ENCODE measurements around the gene BRD3. TPM values are rescaled to one million over a fixed set of nuclear protein-coding genes. Genes with fewer than 3 reads are reported as not detected.

The BRD3 gene
- total RNA-seq, 1 donor from 2014 or later, result 38.4 TPM

DNA sequence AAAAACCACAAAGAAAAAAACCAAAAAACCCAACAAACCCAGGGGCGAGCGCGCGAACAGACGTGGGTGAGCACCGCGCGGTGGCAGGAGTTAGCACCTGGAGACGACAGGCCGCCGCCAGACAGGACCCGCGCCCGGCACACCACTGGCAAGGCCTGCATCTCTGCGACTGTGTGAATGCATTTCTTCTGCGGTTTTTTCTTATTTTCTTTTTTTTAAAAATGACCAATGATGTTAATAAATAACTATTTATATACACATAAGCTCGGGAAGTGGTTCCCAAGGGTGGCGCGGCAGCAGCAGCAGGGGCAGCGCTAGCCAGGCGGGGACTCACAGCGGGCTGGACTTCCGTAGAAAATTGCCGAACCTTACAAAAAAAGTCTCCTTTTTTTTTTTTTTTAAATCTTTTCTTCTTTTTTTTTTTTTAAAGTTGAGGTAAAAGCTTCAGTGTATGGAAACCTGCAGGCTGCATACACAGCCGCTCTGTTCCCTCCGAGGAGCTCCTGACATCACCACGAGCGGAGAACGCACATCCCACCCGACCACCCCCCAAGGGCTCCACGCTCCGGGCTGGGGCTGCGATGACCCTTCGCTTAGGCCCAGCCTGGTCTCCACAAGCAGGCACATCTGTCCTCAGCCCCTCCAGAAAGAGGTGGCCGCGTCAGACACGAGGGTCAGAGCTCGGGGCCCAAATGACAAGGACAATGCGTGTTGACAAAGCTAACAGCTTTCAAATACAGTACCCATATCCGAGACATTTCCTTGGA is 35.2 kb downstream of the BRD3 start:
- Histone ChIP-seq H3K9me3 (no peaks in the 10 kb centered on the region), H3K27me3 (no peaks in the 10 kb centered on the region), H3K4me1 (no peaks in the 10 kb centered on the region), H3K27ac (no peak overlapping the region), H3K36me3 (peaks cover 69% of the 10 kb centered on the region), H3K4me3 (no peak overlapping the region)
- intact Hi-C loops (cut with DNase I), result no loop called here
- DNase-seq, result no peak
- TF ChIP-seq, protein P1, sequence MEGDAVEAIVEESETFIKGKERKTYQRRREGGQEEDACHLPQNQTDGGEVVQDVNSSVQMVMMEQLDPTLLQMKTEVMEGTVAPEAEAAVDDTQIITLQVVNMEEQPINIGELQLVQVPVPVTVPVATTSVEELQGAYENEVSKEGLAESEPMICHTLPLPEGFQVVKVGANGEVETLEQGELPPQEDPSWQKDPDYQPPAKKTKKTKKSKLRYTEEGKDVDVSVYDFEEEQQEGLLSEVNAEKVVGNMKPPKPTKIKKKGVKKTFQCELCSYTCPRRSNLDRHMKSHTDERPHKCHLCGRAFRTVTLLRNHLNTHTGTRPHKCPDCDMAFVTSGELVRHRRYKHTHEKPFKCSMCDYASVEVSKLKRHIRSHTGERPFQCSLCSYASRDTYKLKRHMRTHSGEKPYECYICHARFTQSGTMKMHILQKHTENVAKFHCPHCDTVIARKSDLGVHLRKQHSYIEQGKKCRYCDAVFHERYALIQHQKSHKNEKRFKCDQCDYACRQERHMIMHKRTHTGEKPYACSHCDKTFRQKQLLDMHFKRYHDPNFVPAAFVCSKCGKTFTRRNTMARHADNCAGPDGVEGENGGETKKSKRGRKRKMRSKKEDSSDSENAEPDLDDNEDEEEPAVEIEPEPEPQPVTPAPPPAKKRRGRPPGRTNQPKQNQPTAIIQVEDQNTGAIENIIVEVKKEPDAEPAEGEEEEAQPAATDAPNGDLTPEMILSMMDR (IDR thresholded peaks at IDR 0.05), result no peak
- ATAC-seq, result no peak

DNA sequence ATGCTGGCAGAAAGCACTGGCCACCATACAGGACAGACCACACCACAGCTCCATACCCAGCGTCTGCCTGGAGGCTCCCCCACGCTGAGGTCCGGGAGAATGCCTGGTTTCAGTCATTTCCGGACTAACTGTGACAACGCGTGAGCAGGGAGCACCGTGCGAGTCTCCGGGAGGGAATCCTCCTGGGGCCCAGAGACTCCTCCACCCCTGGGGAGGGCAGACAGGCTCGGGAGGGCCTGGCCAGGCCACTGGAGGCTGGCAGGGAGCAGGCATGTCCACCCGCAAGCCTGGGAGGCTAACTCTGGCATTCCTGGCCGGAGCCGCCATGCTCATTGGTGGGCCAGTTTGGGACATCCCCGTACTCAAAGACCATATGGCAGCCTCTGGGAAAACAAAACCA is 36.0 kb downstream of the BRD3 start:
- Histone ChIP-seq H3K36me3 (peaks cover 68% of the 10 kb centered on the region), H3K4me3 (no peak overlapping the region), H3K4me1 (no peaks in the 10 kb centered on the region), H3K9me3 (no peaks in the 10 kb centered on the region), H3K27ac (no peak overlapping the region), H3K27me3 (no peaks in the 10 kb centered on the region)
- TF ChIP-seq, protein P1 (IDR thresholded peaks at IDR 0.05), result no peak
- DNase-seq (no peak), ATAC-seq (no peak)
- intact Hi-C loops (cut with DNase I), result no loop called here

DNA sequence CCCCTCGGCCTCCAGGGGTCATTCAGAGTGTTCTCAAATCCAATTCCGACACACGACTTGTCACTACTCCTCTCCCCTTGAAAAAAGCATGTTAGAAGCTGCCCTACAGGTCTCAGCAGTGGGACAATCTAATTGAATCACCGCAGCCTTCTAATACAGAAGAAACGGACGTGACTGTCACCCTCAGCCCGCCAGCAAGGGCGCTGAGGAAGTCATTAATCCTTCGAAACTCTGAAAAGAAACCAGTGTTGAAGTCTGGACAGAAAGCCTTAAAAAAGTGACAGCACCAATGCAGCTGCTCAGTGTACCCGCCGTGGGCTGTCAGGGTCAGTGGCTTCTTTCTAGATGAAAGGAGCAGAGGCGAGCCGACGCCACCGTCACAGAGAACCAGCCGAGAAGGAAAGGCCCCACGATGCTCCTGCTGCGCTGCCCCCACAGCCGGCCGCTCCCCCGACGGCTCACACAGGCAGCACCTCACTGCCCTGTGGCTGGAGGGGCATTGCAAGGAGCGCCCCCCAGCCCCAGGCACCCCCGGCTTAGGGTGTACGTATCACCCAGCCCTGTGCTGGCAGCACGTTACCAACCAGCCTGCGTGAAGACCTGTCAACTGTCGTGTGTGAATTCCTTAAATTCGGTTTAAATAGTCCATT is 36.9 kb downstream of the BRD3 start:
- TF ChIP-seq, protein P1 (IDR thresholded peaks at IDR 0.05), result no peak
- H3K36me3 ChIP-seq, result peaks cover 59% of the 10 kb centered on the region
- DNase-seq, result no peak
- peaks cover 5% of the 10 kb centered on the region for H3K4me1 ChIP-seq
- H3K27ac ChIP-seq, result no peak overlapping the region
- no peak overlapping the region for H3K4me3 ChIP-seq
- ATAC-seq, result no peak
- no peaks in the 10 kb centered on the region for H3K9me3 ChIP-seq
- intact Hi-C loops (cut with DNase I), result no loop called here
- H3K27me3 ChIP-seq, result no peaks in the 10 kb centered on the region

DNA sequence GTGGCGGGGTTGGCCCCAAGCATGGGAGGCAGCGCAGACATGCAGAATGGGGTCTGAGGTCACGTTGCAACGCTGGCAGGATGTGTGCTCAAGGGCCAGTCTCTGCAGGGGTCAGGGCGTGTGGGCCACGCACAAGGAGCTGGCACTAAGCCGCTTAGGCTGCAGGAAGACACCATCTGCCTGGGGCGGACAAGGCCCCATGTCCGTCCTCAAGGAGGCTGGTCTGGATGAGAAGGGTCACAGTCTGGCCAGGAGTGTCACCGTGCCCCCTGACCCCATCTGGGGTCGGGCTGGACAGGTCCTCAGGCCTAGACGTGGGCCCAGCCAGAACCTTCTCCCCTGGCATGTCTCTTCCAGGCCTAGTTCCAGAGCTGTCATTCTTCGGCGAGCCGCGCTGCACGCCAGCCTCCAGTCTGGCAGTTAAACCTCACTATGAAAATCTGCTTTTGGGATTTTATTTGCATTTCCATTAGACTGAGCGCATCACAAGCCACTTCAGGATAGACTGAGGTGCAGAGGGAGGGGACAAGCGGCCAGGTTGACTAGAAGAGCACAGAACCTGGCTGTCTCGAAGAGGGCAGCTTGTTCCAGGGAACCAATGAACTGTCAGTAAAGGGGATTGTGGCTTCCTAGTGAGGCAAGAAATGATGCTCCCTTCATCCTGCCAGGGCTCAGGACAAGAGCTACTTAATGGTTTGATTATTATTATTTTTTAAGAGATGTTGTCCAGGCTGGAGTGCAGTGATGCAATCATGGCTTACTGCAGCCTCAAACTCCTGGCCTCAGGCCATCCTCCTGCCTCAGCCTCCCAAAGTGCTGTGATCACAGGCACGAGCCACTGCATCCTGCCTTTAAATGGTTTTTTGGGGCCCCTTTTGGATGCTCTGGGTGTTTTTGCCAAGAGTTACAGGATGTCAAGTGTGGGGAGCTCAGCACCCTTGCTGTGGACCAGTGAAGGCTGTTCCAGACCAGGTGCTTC is 38.3 kb downstream of the BRD3 start:
- H3K27me3 ChIP-seq, result no peaks in the 10 kb centered on the region
- H3K4me1 ChIP-seq, result peaks cover 8% of the 10 kb centered on the region
- no peak overlapping the region for H3K4me3 ChIP-seq
- no peaks in the 10 kb centered on the region for H3K9me3 ChIP-seq
- no peak overlapping the region for H3K27ac ChIP-seq
- peaks cover 45% of the 10 kb centered on the region for H3K36me3 ChIP-seq
- DNase-seq (no peak), ATAC-seq (no peak)
- intact Hi-C loops (cut with DNase I), result no loop called here
- TF ChIP-seq, protein P1 (IDR thresholded peaks at IDR 0.05), result no peak

DNA sequence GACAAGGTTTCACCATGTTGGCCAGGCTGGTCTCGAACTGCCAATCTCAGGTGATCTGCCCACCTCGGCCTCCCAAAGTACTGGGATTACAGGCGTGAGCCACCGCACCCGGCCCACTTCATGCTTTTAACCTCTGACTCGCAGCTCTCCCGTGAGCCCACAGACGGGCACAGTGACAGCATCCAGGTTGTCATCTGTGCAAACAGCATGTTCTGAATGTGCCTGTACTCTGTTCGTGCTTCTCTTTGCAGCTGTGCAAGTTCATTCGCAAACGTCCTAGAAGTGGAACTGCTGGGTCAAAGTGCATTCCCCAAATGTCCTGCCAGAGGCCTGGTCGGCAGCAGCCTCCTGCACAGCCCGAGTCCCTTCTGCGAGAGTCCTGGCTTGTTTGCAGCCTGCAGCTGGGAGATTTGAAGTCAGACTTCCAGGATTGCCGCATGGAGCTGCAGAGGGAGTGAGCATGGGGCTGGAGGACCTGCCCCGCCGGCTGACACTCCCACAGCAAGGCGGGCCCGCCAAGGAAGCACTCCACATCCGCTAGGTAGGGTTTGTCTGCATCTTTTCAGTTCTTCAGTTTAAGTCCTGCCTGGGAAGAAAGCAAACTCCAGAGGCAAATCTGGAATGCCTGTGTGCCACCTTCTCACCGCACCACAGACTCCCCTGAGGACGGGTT is 39.1 kb downstream of the BRD3 start:
- Histone ChIP-seq H3K27ac (no peak overlapping the region), H3K9me3 (no peaks in the 10 kb centered on the region), H3K36me3 (peaks cover 37% of the 10 kb centered on the region), H3K4me1 (peaks cover 8% of the 10 kb centered on the region), H3K27me3 (no peaks in the 10 kb centered on the region), H3K4me3 (no peak overlapping the region)
- intact Hi-C loops (cut with DNase I), result no loop called here
- no peak for ATAC-seq
- no peak for DNase-seq
- TF ChIP-seq, protein P1 (IDR thresholded peaks at IDR 0.05), result no peak
